Dedifferentiated amniotic fluid mesenchymal stem cell (primary cell): ENCODE results near the gene LPP.

Experiments
- DNase-seq: peaks from one replicate; pipeline ENCODE4 v3.0.0-alpha.2; 2016; ENCODE audit errors: extremely low spot score

The LPP gene

GRCh38 chr3:188510366-188510765, 356.4 kb downstream of the LPP start:
- no peak for DNase-seq

- DNase-seq: no peak
Measured at GRCh38 chr3:188513662-188514328, 359.8 kb downstream of the LPP start.

- DNase-seq: no peak
Measured at GRCh38 chr3:188516515-188516914, 362.6 kb downstream of the LPP start.

GRCh38 chr3:188518416-188518815, 364.5 kb downstream of the LPP start:
- DNase-seq: no peak

GRCh38 chr3:188518835-188519452, 365.0 kb downstream of the LPP start:
- DNase-seq: no peak

- no peak for DNase-seq
Measured at GRCh38 chr3:188520466-188520865, 366.5 kb downstream of the LPP start.

- no peak for DNase-seq
Measured at GRCh38 chr3:188522115-188522514, 368.2 kb downstream of the LPP start.

- DNase-seq: no peak
Measured at GRCh38 chr3:188523291-188523690, 369.3 kb downstream of the LPP start.

GRCh38 chr3:188524052-188524451, 370.1 kb downstream of the LPP start:
- no peak for DNase-seq

GRCh38 chr3:188526057-188526456, 372.1 kb downstream of the LPP start:
- DNase-seq: no peak

- no peak for DNase-seq
Measured at GRCh38 chr3:188527389-188527788, 373.4 kb downstream of the LPP start.

- DNase-seq: no peak
Measured at GRCh38 chr3:188528396-188528795, 374.4 kb downstream of the LPP start.

GRCh38 chr3:188529228-188529627, 375.3 kb downstream of the LPP start:
- no peak for DNase-seq

- no peak for DNase-seq
Measured at GRCh38 chr3:188530226-188530625, 376.3 kb downstream of the LPP start.

GRCh38 chr3:188531210-188531609, 377.3 kb downstream of the LPP start:
- no peak for DNase-seq

GRCh38 chr3:188533172-188533571, 379.2 kb downstream of the LPP start:
- DNase-seq: no peak

GRCh38 chr3:188533612-188534357, 379.8 kb downstream of the LPP start:
- DNase-seq: no peak

- no peak for DNase-seq
Measured at GRCh38 chr3:188534633-188535032, 380.7 kb downstream of the LPP start.

- no peak for DNase-seq
Measured at GRCh38 chr3:188537606-188538005, 383.6 kb downstream of the LPP start.

GRCh38 chr3:188539037-188539436, 385.1 kb downstream of the LPP start:
- DNase-seq: no peak

GRCh38 chr3:188539631-188540194, 385.8 kb downstream of the LPP start:
- DNase-seq: no peak

- no peak for DNase-seq
Measured at GRCh38 chr3:188542196-188542595, 388.2 kb downstream of the LPP start.

GRCh38 chr3:188544012-188544411, 390.1 kb downstream of the LPP start:
- no peak for DNase-seq
